Measurements from ENCODE around the gene EGFL7. TPM values are rescaled to one million over a fixed set of nuclear protein-coding genes. Genes with fewer than 3 reads are reported as not detected.

EGFL7 gene
- total and polyA plus RNA-seq, 3 donors from 2014 or later: 68.5 to 106 (median 101) TPM

- intact Hi-C loops (cut with DNase I; ENCODE audit: low total_unique reads): no loop called here
- DNase-seq: no peak
- 62 to 86% methylated on average over 6 to 15 of the region's 15 CpGs for WGBS, 2 donors
These were observed 30.9 kb downstream of the EGFL7 start for GRCh38 chr9:136693490-136694162.

GRCh38 chr9:136694163-136694871, 31.6 kb downstream of the EGFL7 start:
- 58 to 66% methylated on average over 14 to 32 of the region's 32 CpGs for WGBS, 2 donors
- DNase-seq: no peak
- intact Hi-C loops (cut with DNase I; ENCODE audit: low total_unique reads): no loop called here
- TF ChIP-seq CTCF (IDR thresholded peaks at IDR 0.05): peak in 2 of 3 experiments; percentile 31 to 53
- TF ChIP-seq POLR2A (IDR thresholded peaks at IDR 0.05): no peak
- H3K4me3 ChIP-seq: no peak overlapping the region
- H3K27ac ChIP-seq: no peak overlapping the region
- no peaks in the 10 kb centered on the region for H3K27me3 ChIP-seq
- H3K9me3 ChIP-seq: no peaks in the 10 kb centered on the region
- no peaks in the 10 kb centered on the region for H3K36me3 ChIP-seq (ENCODE audit: low read depth, missing control alignments)
- H3K4me1 ChIP-seq: no peaks in the 10 kb centered on the region

More at GRCh38 chr9:136693490-136694162, 30.9 kb downstream of the EGFL7 start:
- H3K27me3 ChIP-seq: no peaks in the 10 kb centered on the region
- no peak overlapping the region for H3K4me3 ChIP-seq
- H3K27ac ChIP-seq: no peak overlapping the region
- H3K9me3 ChIP-seq: no peaks in the 10 kb centered on the region
- H3K36me3 ChIP-seq (ENCODE audit: low read depth, missing control alignments): no peaks in the 10 kb centered on the region
- TF ChIP-seq CTCF (IDR thresholded peaks at IDR 0.05): no peak
- H3K4me1 ChIP-seq: no peaks in the 10 kb centered on the region

- no peak overlapping the region for H3K27ac ChIP-seq
These were observed 32.1 kb downstream of the EGFL7 start for GRCh38 chr9:136694872-136695247.

GRCh38 chr9:136695435-136695895, 32.7 kb downstream of the EGFL7 start:
- DNase-seq: no peak
- Histone ChIP-seq H3K4me1 (no peaks in the 10 kb centered on the region), H3K36me3 (ENCODE audit: low read depth, missing control alignments) (no peaks in the 10 kb centered on the region), H3K27me3 (no peaks in the 10 kb centered on the region), H3K9me3 (no peaks in the 10 kb centered on the region), H3K4me3 (no peak overlapping the region), H3K27ac (no peak overlapping the region)
- intact Hi-C loops (cut with DNase I; ENCODE audit: low total_unique reads): no loop called here
- TF ChIP-seq POLR2A (IDR thresholded peaks at IDR 0.05) (no peak), CTCF (IDR thresholded peaks at IDR 0.05) (no peak)
- WGBS, 2 donors: 76 to 83% methylated on average over 2 to 10 of the region's 10 CpGs

More at GRCh38 chr9:136694872-136695247, 32.1 kb downstream of the EGFL7 start:
- TF ChIP-seq CTCF (IDR thresholded peaks at IDR 0.05): no peak
- TF ChIP-seq POLR2A (IDR thresholded peaks at IDR 0.05): no peak
- intact Hi-C loops (cut with DNase I; ENCODE audit: low total_unique reads): no loop called here
- Histone ChIP-seq H3K27me3 (no peaks in the 10 kb centered on the region), H3K36me3 (ENCODE audit: low read depth, missing control alignments) (no peaks in the 10 kb centered on the region), H3K4me3 (no peak overlapping the region), H3K9me3 (no peaks in the 10 kb centered on the region), H3K4me1 (no peaks in the 10 kb centered on the region)
- whole genome bisulfite sequencing, 2 donors: 91 to 96% methylated on average over 11 of the region's 11 CpGs
- DNase-seq: no peak
